GM23248 (cell line): Measurements from ENCODE around the gene LDB1.

Experiments
- EZH2 ChIP-seq: fragments of 200-600 bp; sonication (generic); IDR thresholded peaks from 2 replicates; pipeline ENCODE4 v1.6.1; 2018; ENCODE audit warnings: antibody characterized with exemption, mild to moderate bottlenecking; ENCODE audit not compliant: insufficient read depth, poor library complexity, severe bottlenecking
- EZH2phosphoT487 ChIP-seq: fragments of 200-600 bp; sonication (generic); IDR thresholded peaks from 2 replicates; pipeline ENCODE4 v1.6.1; 2018; ENCODE audit warnings: antibody characterized with exemption, moderate library complexity, mild to moderate bottlenecking, low read depth; ENCODE audit not compliant: insufficient read depth

GRCh38 chr10:102132563-102133372 is 12.6 kb upstream of the LDB1 start, which contains the start of gene PPRC1:
- no peak for TF ChIP-seq EZH2phosphoT487
- TF ChIP-seq EZH2 = no peak
